Regular cardiac myocyte (primary cell): ENCODE results near the gene ACAT1. TPM values are rescaled to one million over a fixed set of nuclear protein-coding genes. Genes with fewer than 3 reads are reported as not detected.

Source experiments
- total RNA-seq: library from RNA; depleted of rRNA; stranded (reverse); fragments of >200 nt; gene quantifications from 2 replicates; pipeline ENCODE4 v1.2.3, GENCODE V29; 2014

Gene ACAT1
- total RNA-seq, result 71.0 and 75.9 TPM in 2 replicates

DNA sequence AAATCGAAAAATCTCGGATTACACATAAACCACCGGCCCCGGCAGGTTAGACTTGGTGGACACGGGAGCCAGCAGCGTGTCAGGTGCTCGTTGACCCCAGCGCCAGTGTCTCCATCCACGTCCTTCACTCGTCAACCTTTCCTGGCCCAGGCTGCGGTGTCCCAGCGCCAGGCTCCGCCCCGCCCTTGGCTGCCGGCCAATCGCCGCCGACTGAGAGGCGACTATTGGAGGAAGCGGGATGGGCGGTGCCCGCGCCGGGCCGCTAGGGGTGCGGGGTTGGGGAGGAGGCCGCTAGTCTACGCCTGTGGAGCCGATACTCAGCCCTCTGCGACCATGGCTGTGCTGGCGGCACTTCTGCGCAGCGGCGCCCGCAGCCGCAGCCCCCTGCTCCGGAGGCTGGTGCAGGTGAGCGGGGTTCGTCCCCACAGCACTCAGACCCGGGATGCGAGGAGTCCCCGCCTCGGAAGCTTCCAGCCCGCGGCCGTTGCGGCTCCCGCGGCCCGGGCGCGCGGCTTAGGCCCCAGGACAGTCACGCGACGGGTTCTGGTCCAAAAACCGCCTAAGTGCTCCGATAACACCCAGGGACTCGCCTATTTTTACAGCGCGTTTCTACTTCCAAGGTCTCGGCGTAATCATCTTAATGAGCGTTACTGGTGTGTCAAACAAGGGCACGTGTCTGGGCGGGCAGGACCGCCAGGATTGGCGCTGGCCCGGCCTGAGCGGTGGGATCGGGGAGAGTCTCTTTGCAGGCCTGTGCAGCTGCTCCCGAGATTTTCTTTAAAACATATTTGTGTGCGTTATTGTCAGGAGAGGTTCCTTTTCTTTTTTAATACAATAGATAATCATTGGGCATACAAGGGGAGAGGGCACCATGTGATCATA, at the start of gene ACAT1:
TSS of gene ACAT1 (plus strand) at position 294 of the 882 bp plus-strand sequence. CDS start at position 334, 40 bp downstream.

Other genes starting within 250 kb of the ACAT1 start
- under 0.01 TPM in 1 of 2 replicates, not detected in the other for gene RAB39A, start 193.1 kb upstream of the ACAT1 start, total RNA-seq
- 35.8 and 38.9 TPM in 2 replicates for gene CUL5, start 112.7 kb upstream of the ACAT1 start, total RNA-seq
- gene NPAT, start 101.1 kb downstream of the ACAT1 start, total RNA-seq, result 10.2 and 11.8 TPM in 2 replicates
- gene ATM, start 101.5 kb downstream of the ACAT1 start, total RNA-seq, result 81.3 and 136 TPM in 2 replicates